SW480 (cell line): ENCODE measurements around the gene SRGAP3.

Experiments
- DNase-seq: peaks from one replicate; pipeline ENCODE4 v3.0.0-alpha.2; 2016; ENCODE audit warnings: low spot score

The SRGAP3 gene

DNA sequence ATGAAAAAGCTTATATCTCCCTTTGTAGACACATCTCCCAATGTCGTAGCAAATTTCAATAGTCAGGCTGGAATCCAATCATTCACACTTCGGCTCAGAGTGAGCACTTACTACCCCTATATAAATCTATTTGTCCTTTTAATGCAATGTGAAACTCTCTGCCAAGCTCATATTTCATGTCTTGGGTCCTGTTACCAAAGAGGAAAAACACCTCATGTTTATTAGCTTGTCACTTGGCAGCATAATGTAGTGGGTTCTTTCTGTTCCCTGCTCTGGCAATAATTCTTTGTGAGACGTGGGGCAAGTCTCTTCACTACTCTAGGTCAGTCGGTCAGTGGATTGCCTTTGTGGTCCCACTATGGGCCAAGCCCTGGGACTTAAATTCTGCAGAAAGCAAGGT, 107.1 kb downstream of the SRGAP3 start:
- no peak for DNase-seq

DNA sequence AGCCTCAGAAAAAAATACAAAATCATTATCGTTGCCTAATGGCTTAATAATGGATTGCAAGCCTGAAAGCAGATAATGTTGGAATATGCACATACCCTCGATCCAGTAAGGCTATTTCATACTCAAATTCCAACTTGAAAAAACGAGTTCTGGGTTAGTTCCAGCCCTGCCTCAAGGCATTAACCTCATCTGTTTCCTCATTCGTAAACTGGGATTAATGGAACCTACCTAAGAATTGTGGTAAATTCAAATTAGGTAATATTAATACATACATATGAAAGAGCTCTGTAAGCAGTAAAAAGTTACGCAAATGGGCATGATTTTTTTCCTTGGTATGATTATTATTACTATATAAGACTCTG, 107.5 kb downstream of the SRGAP3 start:
- no peak for DNase-seq

DNA sequence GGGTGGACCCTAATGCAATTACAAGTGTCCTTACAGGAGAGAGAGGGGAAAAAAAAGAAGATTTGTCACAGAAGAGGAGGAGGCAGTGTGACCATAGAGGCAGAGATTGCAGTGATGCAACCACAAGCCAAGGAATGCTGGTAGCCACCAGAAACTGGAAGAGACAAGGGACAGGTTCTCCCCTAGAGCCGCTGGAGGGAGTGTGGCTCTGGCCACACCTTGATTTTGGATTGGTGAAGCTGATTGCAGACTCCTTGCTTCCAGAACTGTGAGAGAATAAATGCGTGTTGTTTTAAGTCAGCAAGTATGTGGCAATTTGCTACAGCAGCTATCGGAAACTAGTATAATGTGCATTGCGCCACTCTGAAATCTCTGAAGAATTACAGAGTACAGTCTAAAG, 110.1 kb downstream of the SRGAP3 start:
- DNase-seq = no peak

DNA sequence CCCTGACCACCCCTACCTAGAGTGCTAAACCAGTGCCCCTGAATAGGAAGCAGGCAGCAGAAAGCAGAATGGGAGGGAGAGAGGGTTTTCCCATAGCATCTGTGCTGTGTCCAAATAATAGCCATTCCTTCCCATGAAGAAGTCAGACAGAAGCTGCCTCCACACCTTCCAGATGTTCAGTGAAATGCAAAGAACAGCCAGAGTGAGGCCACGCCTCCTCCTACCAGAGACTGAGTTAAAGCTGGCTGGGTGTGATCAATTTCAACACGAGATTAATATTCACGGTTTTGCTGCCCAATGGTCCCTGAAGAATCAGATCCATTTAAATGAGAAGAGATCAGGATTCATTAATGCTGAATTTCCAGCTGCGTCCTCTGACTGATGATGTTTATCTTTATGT, 111.8 kb downstream of the SRGAP3 start:
- no peak for DNase-seq

DNA sequence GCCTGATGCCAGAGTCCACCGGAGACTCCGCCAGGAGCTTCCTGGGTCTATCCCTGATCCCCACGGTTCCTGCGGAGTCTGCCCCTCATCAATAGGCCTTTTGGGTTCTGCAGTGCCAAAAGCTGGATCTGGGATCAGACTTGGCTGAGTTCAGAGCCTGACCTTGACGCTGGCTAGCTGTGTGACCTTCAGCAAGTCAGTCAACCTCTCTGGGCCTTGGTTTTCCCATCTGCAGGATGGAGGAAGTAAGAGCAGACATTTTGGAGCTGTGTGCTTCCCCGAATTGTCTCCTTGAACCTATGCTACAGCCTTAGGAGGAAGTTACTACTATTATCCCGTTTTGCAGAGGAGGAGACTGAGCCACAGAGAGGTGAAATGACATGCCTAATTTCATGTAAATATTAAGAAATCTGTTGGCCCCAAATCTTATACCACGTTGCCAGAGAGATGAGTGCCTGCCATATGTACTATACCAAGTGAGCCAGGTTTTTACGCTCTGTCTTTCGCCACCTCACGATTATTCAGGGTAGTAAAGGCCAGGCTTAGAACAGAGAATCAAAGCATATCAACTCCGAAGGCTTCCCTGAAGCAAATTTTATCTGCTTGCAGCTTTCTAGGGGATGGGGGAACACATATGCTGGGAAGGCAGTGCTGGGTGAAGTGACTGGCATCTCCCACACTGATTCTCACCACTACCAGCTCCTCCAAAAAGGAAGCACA, 112.5 kb downstream of the SRGAP3 start:
- no peak for DNase-seq

DNA sequence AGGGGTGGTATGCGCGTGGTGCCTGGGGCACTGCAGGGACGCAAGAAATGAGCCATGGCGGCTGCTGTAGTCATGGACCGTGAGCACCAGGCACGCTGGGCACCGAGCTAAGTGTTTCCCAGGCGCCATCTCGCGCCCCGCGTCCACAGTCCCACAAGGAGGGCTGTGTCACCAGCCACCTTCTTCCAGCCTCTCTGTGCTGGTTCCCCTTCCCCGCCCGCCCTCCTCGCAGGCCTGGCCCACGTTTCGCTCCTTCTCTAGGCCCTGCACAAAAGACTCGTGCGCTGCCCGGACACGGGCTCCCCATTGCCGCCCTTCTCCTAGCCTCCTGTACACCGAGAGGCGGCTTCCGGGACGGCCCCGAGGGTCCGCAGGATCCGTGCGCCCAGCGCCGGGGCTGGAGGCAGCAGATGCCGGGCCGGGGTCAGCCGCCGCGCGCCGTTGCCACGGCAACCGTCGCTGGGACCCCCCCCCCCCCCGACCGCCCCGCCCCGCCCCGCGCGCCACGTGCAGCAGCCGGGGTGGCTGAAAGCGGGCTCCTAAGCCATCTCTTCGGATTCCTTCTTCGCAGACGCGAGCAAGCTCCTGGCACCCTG, 113.4 kb downstream of the SRGAP3 start:
- no peak for DNase-seq

DNA sequence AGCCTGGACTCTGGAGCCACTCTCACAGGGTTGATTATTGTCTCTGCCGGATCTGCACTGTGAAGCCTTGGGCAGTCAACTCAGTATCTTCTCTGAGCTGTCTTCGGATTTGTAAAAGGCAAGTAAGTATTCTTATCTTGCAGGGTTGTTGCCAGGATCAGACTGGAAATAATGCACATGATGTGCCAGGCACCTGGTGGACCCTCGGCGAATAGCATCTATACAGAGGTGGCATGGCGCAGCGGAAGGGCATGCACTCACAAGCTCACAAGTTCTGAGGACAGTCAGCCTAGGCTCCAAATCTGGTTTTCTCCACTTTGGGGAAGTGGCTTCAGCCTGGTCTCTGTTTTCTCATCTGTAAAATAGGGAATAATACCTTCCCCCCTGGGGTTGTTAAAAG, 113.9 kb downstream of the SRGAP3 start:
- DNase-seq = no peak

DNA sequence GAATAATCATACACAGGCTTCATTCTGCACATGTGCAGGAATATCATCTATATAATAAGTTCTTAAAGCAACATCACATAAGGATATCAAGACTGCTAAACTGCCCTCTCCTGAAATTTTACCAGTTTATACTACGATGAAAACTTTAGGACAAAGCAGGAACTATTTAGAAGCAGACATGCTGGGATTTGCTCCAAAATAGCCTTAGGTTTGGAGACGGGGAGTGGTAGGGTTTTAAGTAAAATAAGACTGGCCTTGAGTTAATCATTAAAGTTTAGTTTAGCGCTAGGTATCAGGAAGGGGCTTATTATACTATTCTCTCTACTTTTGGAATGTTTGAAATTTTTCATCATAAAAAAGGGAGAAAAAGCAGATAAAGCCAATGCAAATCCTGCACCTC, 115.8 kb downstream of the SRGAP3 start:
- DNase-seq = no peak

DNA sequence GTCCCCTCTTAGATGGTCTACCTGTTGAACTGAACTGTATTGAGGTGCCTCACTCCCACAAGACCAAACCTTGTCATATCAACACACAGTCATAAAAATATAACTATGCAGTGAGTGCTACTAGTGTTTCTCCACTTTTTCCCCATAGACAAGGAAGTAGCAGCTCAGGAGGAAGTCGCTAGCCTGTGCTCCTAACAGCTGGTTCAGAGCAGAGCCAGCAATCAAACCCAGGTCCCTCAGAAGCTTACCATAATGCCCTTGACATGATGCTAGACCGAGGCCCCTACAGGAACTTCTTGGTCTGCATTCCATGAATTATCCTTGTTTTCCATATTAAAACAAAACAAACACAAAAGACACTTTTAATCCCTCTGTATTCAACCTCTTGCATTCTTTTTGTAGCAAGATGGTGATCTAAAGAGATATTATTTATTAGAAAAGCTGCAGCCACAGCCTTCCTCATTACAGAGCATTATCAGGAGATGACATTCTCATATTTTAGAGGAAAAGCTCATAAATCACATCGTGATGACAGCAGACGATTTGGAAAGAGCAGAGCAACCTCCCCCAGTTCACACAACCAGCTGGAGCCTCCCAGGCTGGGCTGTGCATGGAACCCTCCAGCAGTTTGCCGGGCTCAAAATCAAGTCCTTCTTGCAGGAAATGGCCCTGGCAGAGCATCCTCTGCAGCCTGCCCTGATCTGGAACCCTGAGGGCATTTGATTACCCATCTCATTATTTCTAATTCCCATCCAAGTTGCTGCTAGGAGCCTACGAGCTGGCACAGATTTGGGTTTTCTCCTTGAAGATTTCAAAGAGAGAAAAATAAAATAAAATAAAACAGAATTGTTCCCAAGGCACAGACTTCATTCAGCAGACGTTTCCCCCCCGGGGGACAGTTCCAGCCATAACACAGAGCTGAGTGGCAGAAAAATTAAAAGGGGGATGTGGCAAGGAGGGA, 118.8 kb downstream of the SRGAP3 start:
- DNase-seq = no peak

DNA sequence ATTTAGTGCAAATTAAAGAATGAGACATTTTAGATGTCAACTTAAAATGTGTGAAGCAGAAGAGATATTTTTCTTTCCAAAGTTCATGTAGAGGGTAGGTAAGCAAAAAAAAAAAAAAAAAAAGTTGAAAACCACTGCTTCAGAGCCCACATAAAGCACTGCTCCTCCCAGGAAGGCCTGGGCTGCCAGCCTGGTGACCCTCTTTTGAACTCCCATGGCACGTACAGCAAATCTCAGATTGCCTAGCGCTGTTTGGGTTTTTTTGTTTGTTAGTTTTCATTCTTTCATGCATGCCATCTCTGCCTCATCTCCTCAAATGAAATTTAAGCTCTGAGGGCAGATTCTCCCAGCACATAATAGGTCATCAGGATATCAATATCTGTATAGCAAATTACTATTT, 120.1 kb downstream of the SRGAP3 start:
- DNase-seq = no peak

DNA sequence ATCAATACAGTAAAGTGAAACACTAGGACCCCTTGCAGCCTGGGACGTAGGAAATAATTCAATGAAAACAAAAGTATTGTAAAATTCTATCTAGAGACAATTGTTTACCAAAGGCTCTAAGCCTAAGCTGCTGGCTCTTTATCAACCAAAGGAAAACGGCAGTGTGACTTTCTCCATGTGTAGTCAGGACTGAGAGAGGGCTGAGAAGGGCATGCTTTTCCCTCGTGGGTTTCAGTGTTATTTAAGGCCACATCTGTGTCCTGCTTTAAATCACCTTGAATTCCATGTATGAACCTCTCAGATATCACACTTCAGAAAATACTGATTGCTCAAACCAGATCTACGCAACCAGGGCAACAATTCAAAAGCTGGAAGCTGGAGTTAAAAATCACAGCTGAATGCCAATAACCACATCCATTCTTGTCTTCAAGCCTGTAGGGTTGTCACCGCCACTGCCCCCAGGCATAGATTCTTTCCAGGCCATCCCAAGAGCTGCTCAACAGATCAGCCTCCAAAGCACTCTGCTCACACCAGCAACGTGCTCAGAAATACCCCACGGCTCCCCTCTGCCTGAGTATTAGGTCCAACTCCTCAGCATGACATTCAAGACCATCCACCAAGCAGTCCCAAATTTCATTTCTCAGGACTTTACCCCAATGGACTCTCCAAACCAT, 124.0 kb downstream of the SRGAP3 start:
- DNase-seq = no peak

DNA sequence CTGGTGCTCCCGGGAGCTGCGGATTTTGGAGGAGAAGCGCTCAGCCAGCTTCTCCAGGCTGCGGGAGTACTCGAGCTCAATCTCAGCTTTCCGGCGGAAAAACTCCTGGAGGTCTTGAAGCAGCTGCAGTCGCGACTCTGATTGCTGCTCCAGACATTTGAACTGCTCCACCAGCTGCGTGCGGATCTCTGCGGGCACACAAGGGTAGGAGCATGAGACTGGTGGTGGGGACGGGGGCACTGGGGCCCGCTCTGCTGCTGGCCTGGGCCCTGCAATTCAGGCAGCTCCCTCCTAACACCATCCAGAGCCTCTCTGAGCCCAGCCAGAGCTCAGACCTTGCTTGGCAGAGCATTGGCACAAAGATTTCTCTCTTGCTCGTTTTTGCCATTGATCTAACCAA, 124.7 kb downstream of the SRGAP3 start:
- DNase-seq = no peak

DNA sequence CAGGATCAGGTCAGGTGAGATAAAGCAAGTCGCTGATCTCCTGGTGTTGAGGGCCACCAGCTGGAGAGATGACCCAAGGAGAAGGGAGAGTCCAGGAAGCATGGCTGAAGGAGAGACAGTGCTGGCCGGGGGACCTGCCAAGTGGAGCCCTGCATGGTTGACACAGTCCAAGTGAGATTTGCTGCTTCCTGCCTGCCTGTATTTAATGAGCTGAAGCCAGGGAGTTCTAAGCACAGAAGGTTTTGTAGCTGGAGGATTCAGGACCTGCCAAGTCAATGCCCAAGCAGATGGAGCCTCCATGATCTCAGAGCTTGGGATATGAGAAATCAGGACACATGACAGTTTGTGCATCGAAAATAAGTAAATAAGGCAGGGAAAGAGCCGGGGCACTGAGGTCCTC, 125.6 kb downstream of the SRGAP3 start:
- no peak for DNase-seq

DNA sequence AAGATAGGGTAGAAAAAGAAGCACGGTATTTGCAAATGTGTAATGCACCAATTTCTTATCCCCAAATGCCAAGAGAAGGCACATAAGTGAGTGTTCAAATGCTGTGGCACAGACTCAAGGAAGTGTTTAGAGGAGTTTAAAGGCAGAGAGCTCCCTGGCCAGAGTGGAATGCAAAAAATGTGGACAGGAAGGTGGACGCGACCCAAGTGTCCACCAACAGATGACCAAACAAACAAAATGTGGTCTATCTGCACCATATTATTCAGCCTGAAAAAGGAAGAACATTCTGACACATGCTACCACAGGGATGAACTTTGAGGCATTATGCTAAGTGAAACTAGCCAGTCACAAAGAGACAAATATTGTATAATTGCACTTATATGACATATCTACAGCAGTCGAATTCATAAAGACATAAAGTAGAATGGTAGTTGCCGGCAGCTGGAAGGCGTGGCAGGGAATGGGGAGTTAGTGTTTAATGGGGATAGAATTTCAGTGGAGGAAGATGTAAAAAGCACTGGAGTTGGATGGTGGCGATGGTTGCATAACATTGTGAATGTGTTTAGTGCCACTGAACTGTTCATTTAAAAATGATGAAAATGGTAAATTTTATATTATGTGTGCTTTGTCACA, 126.6 kb downstream of the SRGAP3 start:
- DNase-seq = peak; percentile 9

DNA sequence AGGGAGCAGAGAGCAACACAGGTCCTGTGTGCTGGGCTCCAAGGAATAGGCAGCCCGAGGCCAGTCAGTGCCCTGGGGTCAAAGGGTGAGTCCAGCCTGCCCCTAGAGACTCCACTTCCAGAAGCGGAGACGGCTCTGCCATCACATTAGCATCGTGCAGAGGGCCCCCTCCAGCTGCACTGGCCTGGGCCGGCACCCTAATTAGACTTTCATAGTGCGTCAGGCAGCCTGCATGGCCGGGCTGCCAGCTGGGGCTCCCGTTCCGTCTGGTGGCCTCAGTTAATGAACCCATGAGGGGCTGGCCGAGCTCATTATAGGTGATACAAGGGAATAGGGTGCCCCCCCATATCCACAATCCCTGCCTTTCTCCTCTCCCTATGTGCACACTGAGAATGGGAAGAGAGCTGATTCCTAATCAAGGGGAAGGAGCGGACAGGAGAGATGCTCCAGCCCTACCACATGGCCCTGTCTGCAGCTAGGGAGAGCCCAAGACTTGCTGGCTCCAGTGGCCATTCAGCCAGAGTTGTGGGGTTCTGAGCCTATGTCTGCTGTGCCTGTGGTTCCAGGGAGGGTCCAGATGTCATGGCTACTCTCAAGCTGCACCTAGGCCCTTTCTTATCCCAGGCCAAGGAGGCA, 128.0 kb downstream of the SRGAP3 start:
- no peak for DNase-seq

DNA sequence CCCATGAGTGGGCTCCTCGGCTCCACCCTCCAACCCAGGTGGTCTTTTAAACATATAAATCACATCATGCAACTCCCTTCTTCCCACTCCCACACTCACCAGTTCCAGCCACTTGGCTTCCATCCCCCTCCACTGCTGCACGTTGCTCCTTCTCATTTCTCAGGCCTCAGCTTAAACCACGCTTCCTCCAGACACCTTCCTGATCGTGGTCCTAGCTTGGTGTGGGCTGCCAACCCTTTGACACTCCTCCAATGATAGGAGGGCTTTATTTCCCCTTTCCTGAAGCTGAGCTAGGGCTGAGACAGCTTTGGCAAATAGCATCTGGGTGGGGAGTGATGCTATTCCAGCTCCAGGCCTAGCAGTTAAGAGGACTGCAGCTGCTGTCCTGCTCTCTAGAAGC, 130.1 kb downstream of the SRGAP3 start:
- DNase-seq = no peak

DNA sequence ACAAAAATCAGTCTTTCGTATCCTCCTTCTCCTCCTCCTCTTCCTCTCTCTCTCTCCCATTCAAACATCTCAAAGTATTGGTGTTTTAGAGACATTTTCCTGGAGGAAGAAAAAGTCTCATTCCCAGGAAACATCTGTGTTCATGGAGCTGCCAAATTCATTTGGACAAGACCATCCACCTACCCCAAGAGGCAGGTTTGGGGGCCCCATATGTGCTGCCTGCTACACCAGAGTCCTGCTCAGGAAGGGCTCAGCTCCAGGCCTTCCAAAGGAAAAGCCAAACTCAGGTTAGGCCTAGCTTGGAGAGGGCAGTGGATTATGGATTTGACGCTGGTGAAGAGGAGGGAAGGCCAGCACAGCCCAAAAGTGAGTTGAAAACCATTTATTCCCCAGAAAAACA, 131.2 kb downstream of the SRGAP3 start:
- no peak for DNase-seq

DNA sequence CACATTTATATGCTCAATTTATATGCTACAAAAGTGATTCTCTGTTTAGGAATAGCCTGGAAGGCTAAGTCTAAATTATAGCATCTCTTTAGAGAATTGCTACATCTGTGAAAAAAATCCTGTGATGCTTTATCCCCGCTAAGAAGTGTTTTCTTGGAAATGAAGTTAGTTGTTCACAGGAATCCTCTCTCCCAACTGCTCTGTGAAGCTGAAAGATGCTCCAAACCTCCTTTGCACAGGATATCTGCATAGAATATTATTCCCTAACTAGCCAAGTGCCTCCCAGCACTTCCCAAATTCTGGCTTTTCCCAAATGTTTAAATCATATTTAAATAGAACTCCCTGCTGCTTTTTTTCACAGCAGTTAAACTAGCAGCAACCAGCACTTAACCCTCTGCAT, 132.2 kb downstream of the SRGAP3 start:
- no peak for DNase-seq

DNA sequence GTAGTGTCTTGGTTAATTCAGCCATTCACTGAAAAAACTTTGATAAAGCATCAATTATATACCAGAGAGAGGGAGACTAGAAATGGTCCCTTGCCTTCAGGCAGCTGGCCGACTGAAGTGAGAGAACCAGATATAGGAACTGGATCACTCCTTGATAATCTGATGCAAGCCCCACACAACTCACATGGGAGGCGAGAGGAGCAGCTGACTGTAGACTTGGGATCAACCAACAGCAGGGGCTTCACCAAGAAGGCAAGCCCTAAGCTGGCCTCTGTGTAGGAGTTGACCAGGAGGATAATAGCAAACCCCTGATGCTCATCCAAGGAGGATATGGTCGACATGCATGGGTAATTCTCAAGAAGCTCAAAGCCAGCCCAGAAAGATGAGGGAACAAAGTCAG, 133.1 kb downstream of the SRGAP3 start:
- DNase-seq = no peak

DNA sequence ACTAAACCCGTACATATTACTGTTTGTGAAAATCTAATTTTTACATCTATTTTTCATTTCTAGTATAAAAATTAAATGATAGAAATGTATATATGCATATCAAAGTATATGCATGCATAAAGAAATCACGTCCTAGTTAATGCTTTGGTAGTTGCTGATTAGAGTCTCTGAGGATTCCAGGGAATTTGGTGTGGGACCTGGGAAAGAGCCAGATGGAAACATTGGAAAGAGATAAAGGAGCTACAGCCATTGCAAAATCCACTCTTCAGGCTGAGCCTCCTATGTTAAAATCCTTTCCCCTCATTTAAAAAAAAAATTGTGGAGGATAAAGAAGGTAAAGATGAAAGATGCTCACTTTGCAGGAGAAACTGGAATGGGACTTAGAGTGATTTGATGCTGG, 134.1 kb downstream of the SRGAP3 start:
- no peak for DNase-seq

DNA sequence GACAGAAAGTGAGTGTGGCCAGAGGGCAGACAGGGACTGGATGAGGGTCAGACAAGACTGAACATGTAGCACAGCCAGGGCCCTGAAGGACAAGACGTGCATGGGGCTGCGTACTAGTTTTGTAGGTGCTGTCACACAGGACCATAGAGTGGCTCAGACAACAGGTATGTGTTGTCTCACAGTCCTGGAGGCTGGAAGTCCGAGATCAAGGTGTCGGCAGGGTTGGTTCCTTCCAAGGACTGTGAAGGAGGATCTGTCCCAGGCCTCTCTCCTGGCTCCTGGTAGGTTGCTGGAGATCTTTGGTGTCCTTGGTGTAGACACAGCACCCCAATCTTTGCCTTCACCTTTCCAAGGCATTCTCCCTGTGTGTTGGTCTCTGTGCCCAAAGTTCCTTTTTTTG, 136.4 kb downstream of the SRGAP3 start:
- DNase-seq = no peak

DNA sequence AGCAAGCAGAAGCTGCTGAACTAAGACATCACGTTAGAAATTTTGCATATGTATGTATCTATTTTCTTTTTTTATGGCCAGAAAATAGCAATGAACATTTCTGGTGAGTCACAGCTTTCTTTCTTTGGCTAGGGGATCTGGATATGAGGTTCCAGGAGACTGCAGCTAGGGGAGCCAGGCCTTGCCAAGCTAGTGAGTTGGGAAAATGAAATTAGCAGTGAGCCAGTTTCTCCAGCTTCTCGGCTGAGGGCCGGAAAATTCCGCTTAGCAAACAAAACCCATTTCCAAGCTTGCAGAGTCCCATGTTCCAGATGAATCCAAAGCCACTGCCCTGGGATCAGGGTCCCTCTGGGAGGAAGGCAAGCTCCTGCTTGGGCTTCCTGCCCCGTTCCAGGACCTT, 137.6 kb downstream of the SRGAP3 start:
- DNase-seq = no peak
